ENCODE measurements around the gene GRIK5.

Gene GRIK5

GRCh38 chr19:42075364-42075615 lies 5.3 kb upstream of the GRIK5 start:
- FAIRE-seq, result no peak

DNA sequence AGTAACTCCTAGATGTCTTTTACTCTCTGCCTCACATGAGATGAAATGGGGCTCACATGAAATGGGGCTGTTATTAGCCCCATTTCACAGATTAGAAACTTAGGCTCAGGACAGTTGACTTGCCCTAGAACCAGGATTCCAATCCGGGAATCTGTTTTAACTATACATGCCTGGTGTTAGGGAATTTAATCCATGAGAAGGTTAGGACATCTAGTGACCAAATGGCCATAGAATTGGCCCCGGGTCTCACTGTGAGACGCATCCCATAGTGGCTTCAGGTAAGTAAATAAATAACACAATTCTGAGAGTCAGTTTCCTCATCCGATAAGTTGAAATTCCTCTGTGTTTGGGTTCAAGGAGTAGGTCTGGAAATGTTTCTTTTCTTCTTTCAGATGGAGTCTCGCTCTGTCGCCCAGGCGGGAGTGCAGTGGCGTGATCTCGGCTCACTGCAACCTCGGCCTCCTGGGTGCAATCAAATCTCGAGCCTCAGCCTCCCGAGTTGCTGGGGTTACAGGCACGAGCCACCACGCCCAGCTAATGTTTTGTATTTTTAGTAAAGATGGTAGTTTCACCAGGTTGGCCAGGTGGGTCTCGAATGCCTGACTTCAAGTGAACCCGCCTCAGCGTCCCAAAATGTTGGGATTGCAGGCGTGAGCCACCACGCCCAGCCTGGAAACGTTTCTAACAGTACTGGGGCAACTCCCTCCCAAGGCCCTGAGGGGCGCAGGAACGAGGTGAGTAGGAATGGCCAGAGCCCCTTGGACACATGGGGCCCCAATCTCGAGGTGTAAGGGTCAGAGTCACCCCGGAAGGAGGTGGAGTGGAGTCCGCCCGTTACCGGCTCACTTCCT lies 4.7 kb upstream of the GRIK5 start:
- FAIRE-seq, result no peak

GRCh38 chr19:42071247-42071646 lies 1.2 kb upstream of the GRIK5 start:
- FAIRE-seq, result no peak

DNA sequence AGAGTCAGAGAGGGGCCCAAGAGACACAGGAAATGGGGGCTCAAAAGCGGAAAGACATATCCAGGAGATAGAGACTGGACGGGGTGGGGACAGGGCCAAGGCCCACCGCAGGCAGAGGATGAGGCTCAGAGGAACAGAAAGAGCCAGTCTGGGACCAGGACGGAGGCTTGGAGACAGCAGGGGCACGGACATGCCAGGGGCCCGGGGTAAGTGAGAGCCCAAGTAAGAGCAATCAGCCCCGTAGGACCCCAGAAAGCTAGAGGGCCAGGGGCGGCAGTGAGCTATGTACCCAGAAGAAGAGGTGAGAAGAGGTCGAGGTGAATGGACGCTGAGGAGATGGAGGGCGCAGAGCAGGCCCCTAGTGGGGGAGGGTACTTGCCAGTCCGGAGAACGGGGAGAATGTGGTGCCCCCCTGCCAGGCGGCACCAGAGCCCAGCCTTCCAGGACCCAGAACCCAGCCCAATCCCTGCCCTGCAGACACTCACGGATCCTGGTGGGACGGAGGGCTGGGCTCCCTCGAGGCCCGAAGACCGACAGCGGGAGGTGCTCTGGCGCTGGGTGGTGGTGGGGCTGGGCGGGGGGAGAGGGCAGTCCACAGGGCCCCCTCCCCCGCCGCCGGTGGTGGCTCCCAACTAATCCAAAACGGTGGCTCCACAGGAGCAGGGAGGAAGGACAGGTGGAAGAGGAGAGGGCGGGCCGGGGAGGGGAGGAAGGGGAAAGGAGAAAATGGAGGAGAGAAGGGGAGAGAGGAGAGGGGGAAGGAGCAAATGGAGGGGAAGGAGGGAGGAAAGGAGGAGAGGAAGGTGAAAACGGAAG lies 1.0 kb downstream of the GRIK5 start:
- no peak for FAIRE-seq

DNA sequence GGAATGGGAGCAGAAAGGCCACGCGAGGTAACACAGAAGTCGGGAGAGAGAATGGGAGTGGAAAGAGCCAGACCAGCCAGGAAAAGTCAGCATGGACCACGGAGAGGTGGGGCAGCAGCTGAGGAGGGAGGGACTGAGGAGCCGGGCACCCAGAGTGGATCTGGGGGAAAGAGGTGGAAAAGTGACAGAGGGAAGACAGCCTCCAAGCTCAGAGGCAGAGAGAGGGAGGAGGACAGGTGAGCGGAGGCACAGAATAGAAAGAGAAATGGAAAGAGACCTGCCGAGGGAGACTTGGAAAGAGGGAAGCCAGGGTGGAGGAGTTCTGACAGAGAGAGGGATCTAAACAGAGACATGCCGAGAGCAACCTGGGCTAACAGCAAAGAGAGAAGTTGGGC lies 1.6 kb downstream of the GRIK5 start:
- no peak for FAIRE-seq

GRCh38 chr19:42067315-42067888 lies 2.6 kb downstream of the GRIK5 start:
- no peak for FAIRE-seq

- FAIRE-seq, result no peak
These were observed 3.8 kb downstream of the GRIK5 start for GRCh38 chr19:42066075-42066754.

DNA sequence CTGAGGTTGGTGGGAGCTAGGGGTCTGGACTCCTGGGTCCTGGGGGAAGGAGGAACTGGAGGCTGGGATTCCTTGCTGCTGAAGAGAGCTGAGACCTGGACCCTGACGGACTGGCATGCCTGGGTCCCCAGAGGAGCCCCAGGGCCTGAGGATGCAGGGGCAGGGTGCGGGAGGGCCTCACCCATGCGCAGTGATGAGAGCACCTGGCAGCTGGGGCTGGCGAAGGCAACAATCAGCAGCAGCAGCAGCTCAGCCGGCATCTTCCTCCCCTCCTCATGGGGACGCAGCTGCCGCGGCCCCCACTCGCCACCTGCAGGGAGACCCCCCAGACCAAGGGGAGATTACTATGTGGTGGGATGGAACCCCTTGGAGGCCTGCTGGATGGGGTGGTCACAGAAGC lies 4.5 kb downstream of the GRIK5 start:
- FAIRE-seq, result no peak

DNA sequence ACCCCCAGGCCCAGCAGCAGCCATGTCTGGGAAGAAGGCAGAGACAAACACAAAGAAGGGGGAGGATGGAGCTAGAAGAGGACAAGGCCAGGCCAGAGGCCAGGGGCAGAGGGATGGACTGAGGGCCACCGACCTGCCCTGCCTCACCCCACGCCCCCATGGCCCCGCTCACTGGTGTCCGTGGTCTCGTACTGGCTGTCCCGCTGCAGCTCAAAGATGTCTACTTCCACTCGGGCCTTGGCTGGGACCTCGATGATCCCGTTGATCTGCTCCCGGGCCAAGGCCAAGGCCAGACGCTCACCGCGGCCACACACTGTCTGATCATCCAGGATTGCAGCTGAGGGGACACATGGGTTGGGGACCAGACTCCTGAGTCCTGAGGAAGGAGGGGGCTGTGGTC lies 5.0 kb downstream of the GRIK5 start:
- no peak for FAIRE-seq

GRCh38 chr19:42064432-42064831 lies 5.6 kb downstream of the GRIK5 start:
- FAIRE-seq, result no peak

DNA sequence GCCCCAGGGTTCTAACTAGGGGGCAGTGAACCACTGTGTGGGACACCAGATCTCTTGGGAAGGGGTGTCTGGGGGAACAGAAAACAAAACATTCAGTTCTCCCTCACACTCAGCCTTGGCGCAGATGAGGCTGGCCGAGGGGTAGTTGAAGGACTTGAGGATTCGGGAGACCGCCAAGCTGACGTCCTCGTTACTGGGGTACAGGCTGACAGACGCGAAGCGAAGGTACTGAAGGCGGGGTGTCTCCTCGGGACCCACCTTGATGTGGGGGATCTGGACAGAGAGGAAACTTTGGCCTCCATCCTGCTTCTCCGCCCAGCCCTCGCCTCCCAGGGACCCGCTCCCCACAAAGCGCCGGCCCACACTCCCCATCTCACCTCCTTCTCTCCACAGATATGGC lies 7.6 kb downstream of the GRIK5 start:
- no peak for FAIRE-seq

DNA sequence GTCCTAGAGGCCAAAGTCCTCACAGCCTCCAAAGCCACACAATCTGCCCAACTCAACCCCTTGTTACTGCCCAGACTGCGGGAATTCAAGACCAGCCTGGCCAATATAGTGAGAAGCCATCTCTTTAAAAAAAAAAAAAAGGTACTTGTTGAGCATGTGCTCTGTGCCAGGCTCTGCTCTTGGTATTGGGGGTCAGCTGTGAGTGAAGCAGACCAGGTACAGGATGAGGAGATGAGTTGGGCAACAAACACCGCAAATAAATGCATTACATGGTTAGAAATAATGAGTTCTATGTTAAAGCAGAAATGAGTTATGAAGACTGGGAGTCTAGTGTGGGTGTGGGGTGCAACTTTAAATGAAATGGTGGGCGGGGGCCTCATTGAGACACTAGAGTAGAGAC lies 9.9 kb downstream of the GRIK5 start:
- no peak for FAIRE-seq

- no peak for FAIRE-seq
These were observed 10.8 kb downstream of the GRIK5 start for GRCh38 chr19:42059196-42059595.

DNA sequence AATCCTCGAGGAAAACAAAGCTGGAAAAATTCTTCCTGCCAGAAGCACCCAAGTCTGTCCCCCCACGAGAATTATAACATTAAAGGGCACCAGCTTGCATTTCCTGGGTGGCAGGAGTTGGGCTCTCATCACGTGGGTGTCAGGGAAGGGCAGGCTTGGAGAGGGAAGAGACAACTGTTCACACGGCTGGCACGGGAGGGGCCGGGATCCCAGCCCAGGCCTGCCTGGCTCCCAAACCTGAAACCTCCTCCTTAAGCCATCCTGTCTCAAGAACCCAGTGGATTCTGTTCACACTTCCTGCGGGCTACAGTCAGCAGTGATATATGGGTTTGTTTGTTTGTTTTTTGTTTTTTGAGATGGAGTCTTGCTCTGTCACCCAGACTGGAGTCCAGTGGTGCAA lies 12.2 kb downstream of the GRIK5 start:
- no peak for FAIRE-seq

GRCh38 chr19:42054205-42054604 lies 15.8 kb downstream of the GRIK5 start:
- FAIRE-seq, result no peak

GRCh38 chr19:42053037-42053935 lies 16.7 kb downstream of the GRIK5 start:
- no peak for FAIRE-seq

DNA sequence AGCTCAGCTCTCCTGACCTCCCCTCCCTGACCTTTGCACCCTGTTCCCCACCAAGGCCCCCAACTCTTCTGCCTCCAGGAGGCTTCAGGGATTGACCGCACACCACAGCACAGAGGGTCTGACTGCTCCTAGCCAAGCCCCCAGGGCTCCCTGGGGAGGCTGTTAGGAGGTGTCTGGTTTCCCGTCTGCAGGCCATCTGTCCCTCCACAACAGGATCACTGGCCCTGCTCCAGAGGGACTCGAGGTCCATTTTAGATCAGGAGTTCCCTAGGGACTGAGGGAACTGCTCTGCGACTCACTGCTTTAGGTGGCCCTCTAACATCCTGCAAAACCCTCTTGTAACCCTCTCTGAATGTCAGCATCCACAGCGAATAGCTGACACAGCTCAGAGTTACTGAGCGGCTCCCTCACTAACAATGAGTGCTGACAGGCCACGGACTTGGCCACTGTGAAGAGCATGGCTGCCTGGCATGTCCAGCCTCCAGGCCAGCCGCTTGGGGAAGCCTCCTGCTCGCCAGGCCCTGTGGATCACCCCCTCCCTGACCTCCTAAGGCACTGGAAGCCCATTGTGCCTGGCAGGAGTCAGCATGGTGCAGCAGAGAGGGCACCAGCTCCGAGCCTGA lies 17.7 kb downstream of the GRIK5 start:
- FAIRE-seq, result no peak

- no peak for FAIRE-seq
These were observed 18.6 kb downstream of the GRIK5 start for GRCh38 chr19:42051166-42052115.

DNA sequence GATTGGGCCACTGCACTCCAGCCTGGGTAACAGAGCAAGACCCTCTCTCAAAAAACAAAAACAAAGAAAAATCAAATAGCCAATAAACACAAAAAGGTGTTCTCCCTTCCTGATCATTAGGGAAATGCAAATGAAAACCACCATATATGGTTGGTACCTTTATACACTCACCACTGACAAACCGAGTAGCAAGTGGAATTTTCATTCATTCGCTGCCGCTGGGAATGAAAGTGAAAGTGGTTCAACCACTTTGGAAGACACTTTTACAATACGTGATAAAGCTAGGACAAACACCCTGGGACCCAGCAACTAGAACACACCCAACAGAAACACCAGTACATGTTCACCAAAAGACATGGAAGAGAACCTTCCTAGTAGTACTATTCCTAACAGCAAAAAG lies 21.0 kb downstream of the GRIK5 start:
- FAIRE-seq, result no peak

DNA sequence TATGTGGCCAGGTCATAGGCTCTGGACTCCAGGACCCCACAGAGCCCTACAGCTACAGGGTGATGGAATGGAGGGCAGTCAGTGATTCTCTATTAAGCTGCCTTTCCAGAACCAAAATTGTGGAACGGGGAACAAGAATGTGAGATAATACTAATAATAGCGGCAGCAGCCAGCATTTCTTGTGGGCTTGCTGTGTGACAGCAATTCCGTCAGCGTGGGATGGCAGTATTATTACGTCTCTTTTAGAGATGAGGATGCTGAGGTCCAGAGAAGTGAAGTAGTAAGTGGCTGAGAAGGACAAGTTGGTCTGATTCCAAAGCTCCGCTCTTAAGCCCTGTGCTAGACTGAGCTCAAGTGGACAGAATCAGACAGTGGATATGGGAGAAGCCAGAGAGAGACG lies 24.4 kb downstream of the GRIK5 start:
- FAIRE-seq, result no peak
